Measurements from ENCODE around the gene GLDN. TPM values are rescaled to one million over a fixed set of nuclear protein-coding genes. Genes with fewer than 3 reads are reported as not detected.

The GLDN gene
- total and polyA plus RNA-seq, 2 of the 4 experiments (the other 2 are of a cell fraction): under 0.01 TPM; not detected in 1

DNA sequence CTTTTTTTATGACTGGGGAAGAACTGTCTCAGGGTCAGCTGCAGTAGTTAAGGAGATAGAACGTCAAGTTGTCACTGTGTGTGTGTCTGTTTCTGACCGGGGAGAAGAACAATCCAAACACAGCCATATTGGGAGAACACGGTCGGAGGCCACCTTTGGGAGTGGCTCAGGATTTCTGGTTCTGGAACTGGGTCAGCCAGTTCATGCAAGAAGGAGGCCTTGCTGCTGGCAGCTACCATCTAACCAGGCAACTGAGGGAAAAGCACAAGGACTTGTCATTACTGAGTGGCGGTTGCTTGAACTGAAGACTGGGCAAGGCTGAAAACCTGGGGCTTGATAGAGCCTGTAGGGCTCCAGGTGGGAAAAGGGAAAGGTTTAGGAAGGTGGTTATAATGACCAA, 24.6 kb downstream of the GLDN start:
- H2AK9ac ChIP-seq (replicated peaks; ENCODE audit: low read depth, low read length, poor library complexity): no peak overlapping the region
- H3K27ac ChIP-seq (ENCODE audit: insufficient read depth, low read length): no peak overlapping the region
- H2BK20ac ChIP-seq (ENCODE audit: low read depth, low read length): no peak overlapping the region
- in situ Hi-C loops (cut with MboI; ENCODE audit: low sequenced_read_pairs) (no loop called here), dilution Hi-C loops (cut with HindIII; ENCODE audit: low sequenced_read_pairs, unreplicated experiment) (no loop called here), intact Hi-C loops (cut with micrococcal nuclease) (no loop called here)
- H2AK5ac ChIP-seq (ENCODE audit: low read depth, low read length): no peak overlapping the region
- TF ChIP-seq RAD21 (IDR thresholded peaks at IDR 0.05; ENCODE audit: low read length) (no peak), CEBPB (IDR thresholded peaks at IDR 0.05; ENCODE audit: low read depth, low read length) (no peak), NFE2L2 (IDR thresholded peaks at IDR 0.05; ENCODE audit: low read depth, low read length) (no peak), BHLHE40 (IDR thresholded peaks at IDR 0.05; ENCODE audit: low read depth, low read length) (no peak), ELK1 (IDR thresholded peaks at IDR 0.05; ENCODE audit: borderline replicate concordance, low read depth, low read length) (no peak), MAFK (IDR thresholded peaks at IDR 0.05; ENCODE audit: low read depth, low read length) (no peak), FOS (IDR thresholded peaks at IDR 0.05; ENCODE audit: low read depth, low read length) (no peak), POLR2A (IDR thresholded peaks at IDR 0.05; ENCODE audit: low read depth, low read length) (no peak), MAZ (IDR thresholded peaks at IDR 0.05; ENCODE audit: borderline replicate concordance, low read depth, low read length) (no peak), RFX5 (IDR thresholded peaks at IDR 0.05; ENCODE audit: low read depth, low read length) (no peak), RCOR1 (IDR thresholded peaks at IDR 0.05; ENCODE audit: insufficient replicate concordance, low read length) (no peak), CTCF (conservative IDR thresholded peaks at IDR 0.05; ENCODE audit: low read depth, low read length) (no peak), CHD1 (IDR thresholded peaks at IDR 0.05; ENCODE audit: low read depth, low read length) (no peak), SMC3 (IDR thresholded peaks at IDR 0.05; ENCODE audit: low read depth, low read length) (no peak), MXI1 (IDR thresholded peaks at IDR 0.05; ENCODE audit: borderline replicate concordance, low read depth, low read length) (no peak)
- TF ChIP-seq, protein P1, sequence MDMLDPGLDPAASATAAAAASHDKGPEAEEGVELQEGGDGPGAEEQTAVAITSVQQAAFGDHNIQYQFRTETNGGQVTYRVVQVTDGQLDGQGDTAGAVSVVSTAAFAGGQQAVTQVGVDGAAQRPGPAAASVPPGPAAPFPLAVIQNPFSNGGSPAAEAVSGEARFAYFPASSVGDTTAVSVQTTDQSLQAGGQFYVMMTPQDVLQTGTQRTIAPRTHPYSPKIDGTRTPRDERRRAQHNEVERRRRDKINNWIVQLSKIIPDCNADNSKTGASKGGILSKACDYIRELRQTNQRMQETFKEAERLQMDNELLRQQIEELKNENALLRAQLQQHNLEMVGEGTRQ (IDR thresholded peaks at IDR 0.05; ENCODE audit: low read depth, low read length): no peak
- no peaks in the 10 kb centered on the region for H3K9me3 ChIP-seq (ENCODE audit: control insufficient read depth, insufficient read depth, low read length)
- no peak overlapping the region for H3K56ac ChIP-seq (ENCODE audit: extremely low read depth, insufficient read depth, low read length)
- no peak overlapping the region for H3K14ac ChIP-seq (replicated peaks; ENCODE audit: low read depth, low read length)
- H3K27me3 ChIP-seq (ENCODE audit: control insufficient read depth, insufficient read depth, low read length): peaks cover 26% of the 10 kb centered on the region
- CTCF ChIA-PET: no interaction called here
- 80% methylated on average over 1 of the region's 5 CpGs; no CpG with 5 or more reads in 1 of the 2 experiments for WGBS, 2 experiments (ENCODE audit: extremely low coverage in 2 of 2, insufficient read length in 1 of 2)
- H2AFZ ChIP-seq (replicated peaks; ENCODE audit: low read length, poor library complexity): no peak overlapping the region
- peaks cover 10% of the 10 kb centered on the region for H3K9me1 ChIP-seq (ENCODE audit: insufficient read depth, low read length)
- POLR2A ChIA-PET (ENCODE audit: unreplicated experiment): no interaction called here
- no peak for ATAC-seq (ENCODE audit: low read depth)
- H4K91ac ChIP-seq (ENCODE audit: insufficient read depth, low read depth, low read length): no peak overlapping the region
- no peaks in the 10 kb centered on the region for H3K79me1 ChIP-seq (ENCODE audit: low read depth in 1 of 2, low read length in 2 of 2)
- no peak overlapping the region for H2BK5ac ChIP-seq (ENCODE audit: low read depth, low read length, poor library complexity, severe bottlenecking)
- H4K8ac ChIP-seq (ENCODE audit: low read depth in 2 of 2, low read length in 2 of 2): no peak overlapping the region
- no peak overlapping the region for H3K4me3 ChIP-seq (ENCODE audit: insufficient read depth, low read depth, low read length)
- H3K9ac ChIP-seq (ENCODE audit: low read depth, low read length): no peak overlapping the region
- no peak overlapping the region for H3K4ac ChIP-seq (ENCODE audit: low read depth, low read length)
- no peak overlapping the region for H2BK120ac ChIP-seq (ENCODE audit: low read depth, low read length)
- H3K4me2 ChIP-seq (ENCODE audit: low read depth, low read length): no peak overlapping the region
- no peak overlapping the region for H3K23ac ChIP-seq (ENCODE audit: low read depth, low read length)
- H3K18ac ChIP-seq (ENCODE audit: low read depth, low read length): no peak overlapping the region
- H4K20me1 ChIP-seq (ENCODE audit: insufficient read depth, low read length): peaks cover 11% of the 10 kb centered on the region; the same call in 1 of the 2 replicates
- peaks cover 23% of the 10 kb centered on the region for H3K4me1 ChIP-seq (ENCODE audit: control insufficient read depth, insufficient read depth, low read length)
- no TSS peak for BruUV-seq (replicated peaks)
- H4K5ac ChIP-seq (ENCODE audit: low read depth, low read length): no peak overlapping the region
- no peak for DNase-seq
- no peaks in the 10 kb centered on the region for H3K36me3 ChIP-seq (ENCODE audit: control insufficient read depth, insufficient read depth, low read length)
- no peak overlapping the region for H2BK15ac ChIP-seq (ENCODE audit: low read depth, low read length)
